BE2C (cell line): Measurements from ENCODE around the gene OR2A12.

Source experiments
- DNase-seq: peaks from one replicate; pipeline ENCODE4 v3.0.0-alpha.2; 2020
- H3K27me3 ChIP-seq: fragments of 250-450 bp; sonication (Bioruptor Pico); 2 replicates; pipeline ENCODE4 v1.5.1; 2020; ENCODE audit warnings: mild to moderate bottlenecking
- H3K36me3 ChIP-seq: fragments of 250-450 bp; sonication (Bioruptor Pico); 2 replicates; pipeline ENCODE4 v1.5.1; 2020; ENCODE audit warnings: mild to moderate bottlenecking
- H3K4me1 ChIP-seq: fragments of 250-450 bp; sonication (Bioruptor Pico); 2 replicates; pipeline ENCODE4 v1.5.1; 2020
- H3K4me3 ChIP-seq: 2 replicates; pipeline ENCODE4 v1.5.1; 2011; ENCODE audit warnings: low read depth, low read length
- H3K9me3 ChIP-seq: fragments of 250-450 bp; sonication (Bioruptor Pico); 2 replicates; pipeline ENCODE4 v1.5.1; 2020
- TF ChIP-seq, protein P1 (sequence below): IDR thresholded peaks from 2 replicates; pipeline ENCODE4 v1.5.1; 2012; ENCODE audit warnings: mild to moderate bottlenecking, low read depth, low read length

Gene OR2A12

GRCh38 chr7:144102041-144102440 lies 16.0 kb downstream of the OR2A12 start:
- TF ChIP-seq, protein P1, sequence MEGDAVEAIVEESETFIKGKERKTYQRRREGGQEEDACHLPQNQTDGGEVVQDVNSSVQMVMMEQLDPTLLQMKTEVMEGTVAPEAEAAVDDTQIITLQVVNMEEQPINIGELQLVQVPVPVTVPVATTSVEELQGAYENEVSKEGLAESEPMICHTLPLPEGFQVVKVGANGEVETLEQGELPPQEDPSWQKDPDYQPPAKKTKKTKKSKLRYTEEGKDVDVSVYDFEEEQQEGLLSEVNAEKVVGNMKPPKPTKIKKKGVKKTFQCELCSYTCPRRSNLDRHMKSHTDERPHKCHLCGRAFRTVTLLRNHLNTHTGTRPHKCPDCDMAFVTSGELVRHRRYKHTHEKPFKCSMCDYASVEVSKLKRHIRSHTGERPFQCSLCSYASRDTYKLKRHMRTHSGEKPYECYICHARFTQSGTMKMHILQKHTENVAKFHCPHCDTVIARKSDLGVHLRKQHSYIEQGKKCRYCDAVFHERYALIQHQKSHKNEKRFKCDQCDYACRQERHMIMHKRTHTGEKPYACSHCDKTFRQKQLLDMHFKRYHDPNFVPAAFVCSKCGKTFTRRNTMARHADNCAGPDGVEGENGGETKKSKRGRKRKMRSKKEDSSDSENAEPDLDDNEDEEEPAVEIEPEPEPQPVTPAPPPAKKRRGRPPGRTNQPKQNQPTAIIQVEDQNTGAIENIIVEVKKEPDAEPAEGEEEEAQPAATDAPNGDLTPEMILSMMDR, result no peak

DNA sequence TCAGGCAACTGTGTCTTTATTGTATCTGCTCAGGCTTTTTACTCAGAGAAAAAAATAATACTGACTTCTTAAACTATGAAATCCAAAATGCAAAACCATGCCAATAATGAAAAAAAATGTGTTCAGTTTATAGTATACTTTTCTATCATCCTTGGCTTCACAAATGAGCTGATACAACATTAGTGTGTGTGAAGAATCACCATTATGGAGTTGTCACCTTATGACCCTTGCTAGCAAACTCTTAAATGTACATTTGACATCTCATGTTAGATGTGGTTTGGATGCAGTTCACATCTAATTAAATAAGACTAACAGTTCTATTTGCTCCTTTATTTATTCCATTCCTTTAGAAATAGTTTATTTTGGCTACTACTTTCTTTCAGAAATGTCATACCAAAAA lies 19.1 kb downstream of the OR2A12 start:
- H3K36me3 ChIP-seq, result no peaks in the 10 kb centered on the region
- TF ChIP-seq, protein P1, result no peak
- no peaks in the 10 kb centered on the region for H3K9me3 ChIP-seq
- no peaks in the 10 kb centered on the region for H3K27me3 ChIP-seq
- no peaks in the 10 kb centered on the region for H3K4me1 ChIP-seq
- DNase-seq, result no peak
- H3K4me3 ChIP-seq, result no peak overlapping the region

More at GRCh38 chr7:144102041-144102440, 16.0 kb downstream of the OR2A12 start:
- Histone ChIP-seq H3K4me3 (no peak overlapping the region), H3K4me1 (no peaks in the 10 kb centered on the region), H3K36me3 (no peaks in the 10 kb centered on the region), H3K9me3 (no peaks in the 10 kb centered on the region), H3K27me3 (no peaks in the 10 kb centered on the region)
- no peak for DNase-seq

- Histone ChIP-seq H3K36me3 (no peaks in the 10 kb centered on the region), H3K4me1 (no peaks in the 10 kb centered on the region), H3K27me3 (no peaks in the 10 kb centered on the region), H3K9me3 (no peaks in the 10 kb centered on the region), H3K4me3 (no peak within 1 kb of the TSS)
- DNase-seq, result no peak
- TF ChIP-seq, protein P1, result no peak
Observed at GRCh38 chr7:144109283-144109682, 23.2 kb downstream of the OR2A12 start, which contains the start of gene OR2A2. Gene OR2A2, plus strand, starts transcription at chr7:144109583. Its CDS starts 0 bp downstream, at chr7:144109583.

DNA sequence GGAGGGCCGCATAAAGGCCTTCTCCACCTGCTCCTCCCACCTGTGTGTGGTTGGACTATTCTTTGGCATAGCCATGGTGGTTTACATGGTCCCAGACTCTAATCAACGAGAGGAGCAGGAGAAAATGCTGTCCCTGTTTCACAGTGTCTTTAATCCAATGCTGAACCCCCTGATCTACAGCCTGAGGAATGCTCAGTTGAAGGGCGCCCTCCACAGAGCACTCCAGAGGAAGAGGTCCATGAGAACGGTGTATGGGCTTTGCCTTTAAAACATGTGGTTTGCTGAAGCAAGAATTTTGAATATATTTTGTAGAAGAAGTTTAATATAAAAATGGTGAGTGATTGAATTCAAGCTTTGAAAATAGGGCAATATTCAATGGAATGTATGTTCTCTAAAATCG lies 24.2 kb downstream of the OR2A12 start:
- no peak for DNase-seq
- Histone ChIP-seq H3K4me3 (no peak overlapping the region), H3K9me3 (no peaks in the 10 kb centered on the region), H3K27me3 (no peaks in the 10 kb centered on the region), H3K36me3 (no peaks in the 10 kb centered on the region), H3K4me1 (no peaks in the 10 kb centered on the region)
- TF ChIP-seq, protein P1, result no peak

DNA sequence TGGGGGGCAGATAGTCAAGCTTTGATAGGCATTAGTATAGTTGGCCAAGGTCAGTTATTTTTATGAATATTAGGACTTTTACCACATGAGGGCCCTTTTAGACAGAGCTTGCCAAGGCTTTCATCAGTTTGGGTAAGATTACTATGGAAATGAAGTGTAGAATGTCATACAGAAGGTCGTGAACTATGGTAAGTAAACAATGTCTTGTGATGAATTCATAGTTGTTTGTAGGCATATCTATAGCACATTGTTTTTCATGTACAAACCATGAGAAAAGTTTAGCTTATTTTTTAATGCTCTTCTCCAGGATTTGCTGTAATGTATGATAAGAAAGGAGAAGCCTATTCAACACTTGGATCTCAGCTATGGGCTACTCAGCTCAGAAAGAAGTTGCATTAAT lies 27.6 kb downstream of the OR2A12 start:
- no peak overlapping the region for H3K4me3 ChIP-seq
- H3K4me1 ChIP-seq, result no peaks in the 10 kb centered on the region
- no peaks in the 10 kb centered on the region for H3K9me3 ChIP-seq
- H3K27me3 ChIP-seq, result no peaks in the 10 kb centered on the region
- DNase-seq, result no peak
- no peaks in the 10 kb centered on the region for H3K36me3 ChIP-seq
- TF ChIP-seq, protein P1, result no peak

DNA sequence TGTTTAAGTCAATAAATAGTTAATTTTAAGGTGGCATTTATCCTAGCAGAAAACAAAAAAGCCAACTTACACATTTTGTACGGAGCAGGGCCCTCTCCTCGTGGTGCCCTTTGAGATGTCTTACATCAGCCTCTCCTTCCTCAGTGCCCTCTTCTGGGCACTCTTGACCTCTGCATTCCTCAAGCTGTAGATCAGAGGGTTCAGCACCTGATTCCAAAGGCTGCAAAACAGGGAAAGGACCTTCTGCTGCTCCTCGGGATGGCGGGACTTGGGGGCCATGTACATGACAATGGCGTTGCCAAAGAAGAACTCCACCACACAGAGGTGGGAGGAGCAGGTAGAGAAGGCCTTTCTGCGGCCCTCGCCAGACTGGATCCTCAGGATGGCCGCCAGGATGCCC lies 32.3 kb downstream of the OR2A12 start:
- TF ChIP-seq, protein P1, result no peak
- Histone ChIP-seq H3K9me3 (no peaks in the 10 kb centered on the region), H3K4me1 (no peaks in the 10 kb centered on the region), H3K36me3 (no peaks in the 10 kb centered on the region), H3K27me3 (no peaks in the 10 kb centered on the region), H3K4me3 (no peak overlapping the region)
- no peak for DNase-seq
